ENCODE data around the gene TSPEAR. TPM values are rescaled to one million over a fixed set of nuclear protein-coding genes. Genes with fewer than 3 reads are reported as not detected.

The TSPEAR gene
- total and polyA plus RNA-seq, 2 of the 13 experiments (the other 11 are each of a cell fraction or from before 2014, with no cell fraction given), result 0.07 to 0.32 TPM

DNA sequence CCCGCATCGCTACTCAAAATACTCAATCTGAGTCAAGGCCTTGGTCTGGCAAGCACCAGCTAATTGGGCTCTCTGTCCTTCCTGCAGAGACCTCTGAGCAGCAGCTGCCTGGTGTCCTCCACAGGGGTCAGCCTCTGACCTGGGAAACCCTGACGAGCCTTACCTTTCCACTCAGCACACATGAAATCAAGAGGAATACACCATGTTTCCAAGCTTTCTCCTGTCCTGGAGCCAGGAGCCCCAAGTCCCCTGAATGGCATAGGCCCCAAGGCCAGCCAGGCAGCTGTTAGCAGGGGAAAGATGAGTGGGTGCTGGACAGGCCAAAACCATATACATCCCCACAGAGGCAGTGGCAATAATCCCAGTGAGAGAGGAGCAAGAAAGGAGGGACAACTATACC is 27.2 kb upstream of the TSPEAR start (continued):
- TF ChIP-seq, protein P1, sequence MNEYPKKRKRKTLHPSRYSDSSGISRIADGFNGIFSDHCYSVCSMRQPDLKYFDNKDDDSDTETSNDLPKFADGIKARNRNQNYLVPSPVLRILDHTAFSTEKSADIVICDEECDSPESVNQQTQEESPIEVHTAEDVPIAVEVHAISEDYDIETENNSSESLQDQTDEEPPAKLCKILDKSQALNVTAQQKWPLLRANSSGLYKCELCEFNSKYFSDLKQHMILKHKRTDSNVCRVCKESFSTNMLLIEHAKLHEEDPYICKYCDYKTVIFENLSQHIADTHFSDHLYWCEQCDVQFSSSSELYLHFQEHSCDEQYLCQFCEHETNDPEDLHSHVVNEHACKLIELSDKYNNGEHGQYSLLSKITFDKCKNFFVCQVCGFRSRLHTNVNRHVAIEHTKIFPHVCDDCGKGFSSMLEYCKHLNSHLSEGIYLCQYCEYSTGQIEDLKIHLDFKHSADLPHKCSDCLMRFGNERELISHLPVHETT (CRISPR knock-in tag; conservative IDR thresholded peaks at IDR 0.05), result no peak

DNA sequence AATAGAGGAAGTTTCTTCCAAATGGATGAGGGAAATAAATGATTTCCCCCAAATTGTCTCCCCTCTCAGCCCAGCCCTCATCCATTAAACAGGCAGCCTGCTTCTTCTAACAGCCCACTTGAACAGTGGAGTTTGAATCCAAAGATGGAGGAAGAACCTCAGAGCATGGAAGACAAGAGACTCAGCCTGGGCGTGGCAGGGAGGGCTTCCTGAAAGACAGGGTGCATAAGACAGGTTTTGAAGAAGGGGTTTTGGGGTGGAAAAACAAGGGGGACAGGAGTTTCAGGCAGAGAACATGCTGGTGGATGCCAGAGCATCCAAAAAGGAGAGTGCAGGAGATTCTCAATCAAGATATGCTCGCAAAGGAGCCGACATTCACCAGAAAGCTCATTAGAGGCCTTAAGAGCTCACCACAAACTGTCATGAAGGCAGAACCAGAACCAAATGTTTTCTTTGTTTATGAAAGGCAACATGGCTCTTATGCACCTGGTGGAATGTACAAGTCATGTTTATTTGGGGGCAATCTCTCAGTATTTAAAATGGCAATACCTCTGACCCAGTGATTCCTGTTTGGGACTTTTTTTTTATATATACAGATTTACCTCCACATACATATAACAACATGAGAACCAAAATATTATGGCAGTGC is 26.5 kb upstream of the TSPEAR start:
- intact Hi-C loops (cut with micrococcal nuclease; ENCODE audit: unreplicated experiment) (loop anchor here (5.0 kb wide), 1 partner anchor 36 kb away; no protein-coding TSS in a partner anchor), in situ Hi-C loops (cut with HindIII; ENCODE audit: extremely low pct_ligation_motif_present, low pct_unique_long_range_greater_than_20kb) (loop anchor here (5.0 kb wide), 1 partner anchor 231 kb away; no protein-coding TSS in a partner anchor)
- Histone ChIP-seq H4K20me1 (ENCODE audit: insufficient read depth, low read length) (no peaks in the 10 kb centered on the region), H3K4me1 (ENCODE audit: insufficient read depth, low read length) (peaks cover 43% of the 10 kb centered on the region), H3K4me2 (ENCODE audit: low read depth, low read length) (no peak overlapping the region), H3K36me3 (replicated peaks in 1 of 2; ENCODE audit: control insufficient read depth in 1 of 2, insufficient read depth in 2 of 2, low read length in 2 of 2) (no peaks in the 10 kb centered on the region), H3K27ac (ENCODE audit: extremely low read length, insufficient read depth, low read length) (no peak overlapping the region), H3K9me3 (ENCODE audit: low read length) (no peaks in the 10 kb centered on the region), H3K9ac (ENCODE audit: insufficient read depth, low read depth, low read length) (no peak overlapping the region), H3K27me3 (ENCODE audit: control insufficient read depth in 1 of 2, insufficient read depth in 2 of 2, low read length in 2 of 2) (peaks cover 5 to 21% of the 10 kb centered on the region in 2 experiments), H2AFZ (ENCODE audit: low read length) (no peak overlapping the region), H3K79me2 (ENCODE audit: insufficient read depth, low read length) (no peaks in the 10 kb centered on the region), H3K4me3 (replicated peaks in 1 of 3; ENCODE audit: insufficient read depth in 1 of 3, low read depth in 2 of 3, low read length in 3 of 3) (no peak overlapping the region)
- no peak for ATAC-seq
- ChIA-PET CTCF (ENCODE audit: low intra/inter-chr PET ratio, low total read pairs) (no interaction called here), POLR2A (no interaction called here)
- no peak for DNase-seq (ENCODE audit: low spot score)
- FAIRE-seq, result no peak
- no TSS peak for BruUV-seq (replicated peaks)
- TF ChIP-seq RCOR2 (CRISPR knock-in tag; IDR thresholded peaks at IDR 0.05), result no peak
- no peak for TF ChIP-seq SIN3A (IDR thresholded peaks at IDR 0.05; ENCODE audit: borderline replicate concordance, low read depth, low read length)
- TF ChIP-seq ZMYM3 (CRISPR knock-in tag; IDR thresholded peaks at IDR 0.05), result no peak
- WGBS (ENCODE audit: low lambda C conversion rate), result 65% methylated on average over 3 of the region's 3 CpGs
